ENCODE data around the gene SAMD4B. TPM values are rescaled to one million over a fixed set of nuclear protein-coding genes. Genes with fewer than 3 reads are reported as not detected.
A peak's percentile ranks its signal among the peaks of the same experiment; 100 is the strongest.

Gene SAMD4B
- total and polyA plus RNA-seq, 9 of the 15 experiments (the other 6 are each of a cell fraction or from before 2014, with no cell fraction given), result 3.4 to 90.5 (median 38.0) TPM

- peak in 1 of 2 experiments; percentile 33 for TF ChIP-seq AFF1 (IDR thresholded peaks at IDR 0.05; ENCODE audit: low read depth in 1 of 2, partially characterized antibody in 2 of 2)
- TF ChIP-seq TRIM25 (IDR thresholded peaks at IDR 0.05; ENCODE audit: borderline replicate concordance), result no peak
- no peak for TF ChIP-seq NR1H2 (CRISPR knock-in tag; IDR thresholded peaks at IDR 0.05)
- no peak for TF ChIP-seq ZNF354B (CRISPR knock-in tag; IDR thresholded peaks at IDR 0.05)
- TF ChIP-seq ZBTB1 (CRISPR knock-in tag; IDR thresholded peaks at IDR 0.05; ENCODE audit: borderline replicate concordance, low read depth), result peak; percentile 56; the same call in 1 of the 2 replicates
- TF ChIP-seq RBM22 (IDR thresholded peaks at IDR 0.05; ENCODE audit: low read depth, low read length, poor library complexity, severe bottlenecking), result no peak
- TF ChIP-seq CBFA2T2 (conservative IDR thresholded peaks at IDR 0.05), result no peak
- TF ChIP-seq DPF2 (IDR thresholded peaks at IDR 0.05), result peak; percentile 74
- TF ChIP-seq L3MBTL2 (IDR thresholded peaks at IDR 0.05), result peak; percentile 97
- peak; percentile 89 for TF ChIP-seq NCOA1 (IDR thresholded peaks at IDR 0.05; ENCODE audit: low read depth)
- TF ChIP-seq CBX5 (IDR thresholded peaks at IDR 0.05; ENCODE audit: borderline replicate concordance, low read depth), result no peak
- no peak for TF ChIP-seq SRSF7 (optimal IDR thresholded peaks at IDR 0.05; ENCODE audit: low read depth, low read length)
- TF ChIP-seq CHD2 (IDR thresholded peaks at IDR 0.05; ENCODE audit: low read depth, low read length), result 0 out of 2 replicates have a peak, but pooled peaks have one; percentile 35
- peak; percentile 57; the same call in 1 of the 2 replicates for TF ChIP-seq ZNF395 (CRISPR knock-in tag; IDR thresholded peaks at IDR 0.05)
- no peak for TF ChIP-seq YBX1 (IDR thresholded peaks at IDR 0.05)
- 0 out of 2 replicates have a peak, but pooled peaks have one; percentile 47 for TF ChIP-seq HDGF (IDR thresholded peaks at IDR 0.05)
- no peak for TF ChIP-seq MCM5 (IDR thresholded peaks at IDR 0.05; ENCODE audit: low read depth)
- TF ChIP-seq ZNF280A (IDR thresholded peaks at IDR 0.05; ENCODE audit: low read depth, partially characterized antibody), result no peak
Observed at GRCh38 chr19:39430675-39431593, 88.7 kb downstream of the SAMD4B start (continued).

All from K562 (cell line).